GM23338 (cell line): ENCODE data around the gene TAF3. TPM values are rescaled to one million over a fixed set of nuclear protein-coding genes. Genes with fewer than 3 reads are reported as not detected.

Source experiments
- ATAC-seq: fragments of 200-7000 bp; cut with Tn5 transposase; 3 replicates; pipeline ENCODE4 v1.9.1; 2020
- DNase-seq: peaks from one replicate; pipeline ENCODE4 v3.0.0-alpha.2; 2015; ENCODE audit warnings: low spot score
- H2AFZ ChIP-seq: fragments of 200-600 bp; sonication (generic); 2 replicates; pipeline ENCODE4 v1.8.0; 2016; ENCODE audit warnings: antibody characterized with exemption, mild to moderate bottlenecking, moderate library complexity
- H3F3A ChIP-seq: fragments of 200-600 bp; sonication (generic); replicated peaks from 2 replicates; pipeline ENCODE4 v1.8.0; 2017; ENCODE audit warnings: antibody characterized with exemption, mixed run types, low read depth
- H3K27ac ChIP-seq: fragments of 200-600 bp; sonication (generic); 2 replicates; pipeline ENCODE4 v1.6.1; 2016; ENCODE audit warnings: low read depth
- H3K27me3 ChIP-seq: fragments of 200-600 bp; sonication (generic); 2 replicates; pipeline ENCODE4 v1.8.0; 2016; ENCODE audit warnings: mild to moderate bottlenecking, mixed run types, moderate library complexity; ENCODE audit not compliant: insufficient read depth
- H3K36me3 ChIP-seq: fragments of 200-600 bp; sonication (generic); 2 replicates; pipeline ENCODE4 v1.8.0; 2016; ENCODE audit warnings: mild to moderate bottlenecking; ENCODE audit not compliant: insufficient read depth
- H3K4me1 ChIP-seq: fragments of 200-600 bp; sonication (generic); 2 replicates; pipeline ENCODE4 v1.8.0; 2016; ENCODE audit warnings: mild to moderate bottlenecking, moderate library complexity; ENCODE audit not compliant: insufficient read depth
- H3K4me2 ChIP-seq: fragments of 200-600 bp; sonication (generic); 2 replicates; pipeline ENCODE4 v1.7.1; 2017; ENCODE audit warnings: mixed run types
- H3K4me3 ChIP-seq: fragments of 200-600 bp; sonication (generic); 2 replicates; pipeline ENCODE4 v1.6.1; 2016; ENCODE audit warnings: mixed run types
- H3K79me2 ChIP-seq: fragments of 200-600 bp; sonication (generic); replicated peaks from 2 replicates; pipeline ENCODE4 v1.8.0; 2017; ENCODE audit warnings: mild to moderate bottlenecking; ENCODE audit not compliant: insufficient read depth
- H3K9me2 ChIP-seq: fragments of 200-600 bp; sonication (generic); 2 replicates; pipeline ENCODE4 v1.8.0; 2017; ENCODE audit not compliant: insufficient read depth
- H4K20me1 ChIP-seq: fragments of 200-600 bp; sonication (generic); replicated peaks from 2 replicates; pipeline ENCODE4 v1.8.0; 2017; ENCODE audit warnings: mild to moderate bottlenecking; ENCODE audit not compliant: insufficient read depth
- H3K27ac Mint-ChIP-seq: 2 replicates; pipeline ENCODE4 v1.8.0; 2020; ENCODE audit warnings: inconsistent platforms, mild to moderate bottlenecking, moderate library complexity, mixed read lengths
- H3K27me3 Mint-ChIP-seq: 3 replicates; pipeline ENCODE4 v1.8.0; 2022; ENCODE audit warnings: low read depth, mild to moderate bottlenecking, moderate library complexity, mixed read lengths, inconsistent platforms; ENCODE audit not compliant: insufficient read depth, poor library complexity
- H3K36me3 Mint-ChIP-seq: 3 replicates; pipeline ENCODE4 v1.8.0; 2021; ENCODE audit warnings: low read depth, mild to moderate bottlenecking, inconsistent platforms, moderate library complexity, mixed read lengths
- H3K4me1 Mint-ChIP-seq: 3 replicates; pipeline ENCODE4 v1.8.0; 2020; ENCODE audit warnings: mild to moderate bottlenecking, inconsistent platforms, mixed read lengths
- H3K4me3 Mint-ChIP-seq: 3 replicates; pipeline ENCODE4 v1.8.0; 2021; ENCODE audit warnings: moderate library complexity, mild to moderate bottlenecking, inconsistent platforms, mixed read lengths
- H3K9me3 Mint-ChIP-seq: 3 replicates; pipeline ENCODE4 v1.8.0; 2020; ENCODE audit warnings: moderate library complexity, mild to moderate bottlenecking, inconsistent platforms, mixed read lengths
- CREB1 ChIP-seq: fragments of 250-450 bp; sonication (Bioruptor Pico); IDR thresholded peaks from 2 replicates; pipeline ENCODE4 v1.5.0; 2020; ENCODE audit warnings: low read depth, mild to moderate bottlenecking, moderate library complexity
- EZH2 ChIP-seq: fragments of 200-600 bp; sonication (generic); IDR thresholded peaks from one replicate; pipeline ENCODE4 v1.8.0; 2017; ENCODE audit warnings: antibody characterized with exemption, mild to moderate bottlenecking, low read depth; ENCODE audit not compliant: unreplicated experiment
- EZH2phosphoT487 ChIP-seq: fragments of 200-600 bp; sonication (generic); IDR thresholded peaks from one replicate; pipeline ENCODE4 v1.8.1; 2018; ENCODE audit warnings: antibody characterized with exemption; ENCODE audit not compliant: unreplicated experiment
- JUNB ChIP-seq: IDR thresholded peaks from one replicate; pipeline ENCODE4 v1.6.1; 2016; ENCODE audit warnings: antibody characterized with exemption; ENCODE audit not compliant: unreplicated experiment
- NANOG ChIP-seq: IDR thresholded peaks from 2 replicates; pipeline ENCODE4 v1.6.1; 2016; ENCODE audit warnings: antibody characterized with exemption, borderline replicate concordance
- POLR2AphosphoS5 ChIP-seq: IDR thresholded peaks from 2 replicates; pipeline ENCODE4 v1.6.1; 2016; ENCODE audit warnings: antibody characterized with exemption, low read depth
- STAT1 ChIP-seq: IDR thresholded peaks from one replicate; pipeline ENCODE4 v1.6.1; 2016; ENCODE audit warnings: antibody characterized with exemption; ENCODE audit not compliant: unreplicated experiment
- ZNF114 ChIP-seq: fragments of 250-450 bp; sonication (Bioruptor Pico); IDR thresholded peaks from 2 replicates; pipeline ENCODE4 v1.5.0; 2020; ENCODE audit warnings: mild to moderate bottlenecking, moderate library complexity
- ZNF331 ChIP-seq: fragments of 250-450 bp; sonication (Bioruptor Pico); IDR thresholded peaks from 2 replicates; pipeline ENCODE4 v1.5.0; 2020; ENCODE audit warnings: low read depth, mild to moderate bottlenecking, moderate library complexity
- polyA plus RNA-seq: library from polyadenylated mRNA; unstranded; fragments of >200 nt; fragmentation: Nextera tagmentation; extraction: Ambion mirVana; gene quantifications from 2 replicates; pipeline ENCODE4 v1.2.1, GENCODE V29; 2016
- total RNA-seq: library from RNA; depleted of rRNA; stranded (reverse); fragments of >200 nt; shearing (Covaris generic); gene quantifications from 2 replicates; pipeline ENCODE4 v1.2.3, GENCODE V29; 2014
- TF ChIP-seq, protein P1 (sequence below): IDR thresholded peaks from 2 replicates; pipeline ENCODE4 v1.6.1; 2016; ENCODE audit warnings: antibody characterized with exemption
- TF ChIP-seq, protein P2 (sequence below): IDR thresholded peaks from one replicate; pipeline ENCODE4 v1.6.1; 2018; ENCODE audit warnings: antibody characterized with exemption; ENCODE audit not compliant: unreplicated experiment
- TF ChIP-seq, protein P3 (sequence below), 2 experiments: fragments of 200-600 bp in 1 of 2; sonication (generic) in 1 of 2; conservative IDR thresholded peaks; 2 replicates each; pipeline versions ENCODE4 v1.5.1 to v1.6.1; 2016 to 2017; ENCODE audit warnings: antibody characterized with exemption in 2 of 2, low read depth in 2 of 2, mild to moderate bottlenecking in 2 of 2, moderate library complexity in 1 of 2
- TF ChIP-seq, protein P4 (sequence below): fragments of 250-450 bp; sonication (Bioruptor Pico); IDR thresholded peaks from 2 replicates; pipeline ENCODE4 v1.5.0; 2020; ENCODE audit warnings: mild to moderate bottlenecking, moderate library complexity

TAF3 gene
- total and polyA plus RNA-seq, 2 experiments from 2014 or later: 6.4 to 15.2 TPM

DNA sequence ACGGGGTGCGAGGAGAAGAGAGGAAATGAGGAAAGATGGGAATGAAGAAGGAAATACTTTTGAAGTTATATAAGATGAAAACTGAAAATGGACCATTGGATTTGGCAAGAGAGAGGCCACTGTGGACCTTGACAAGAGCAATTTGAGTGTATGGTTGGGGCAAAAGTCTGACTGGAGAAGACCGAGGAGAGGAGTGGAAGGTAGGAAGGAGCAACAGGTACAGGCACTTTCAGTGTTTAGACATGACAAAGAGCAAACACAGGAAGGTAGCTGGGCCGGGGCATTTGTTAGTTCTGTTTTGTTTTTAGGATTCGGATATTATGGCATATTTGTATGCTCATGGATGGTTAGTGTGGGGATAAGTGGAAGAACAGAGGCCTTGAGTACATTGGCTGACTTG lies 99.4 kb downstream of the TAF3 start:
- H3K36me3 ChIP-seq: no peaks in the 10 kb centered on the region
- H3K36me3 Mint-ChIP-seq: no peaks in the 10 kb centered on the region
- H3K4me1 Mint-ChIP-seq: peaks cover 15% of the 10 kb centered on the region; the same call in 2 of the 3 replicates
- H3K27me3 ChIP-seq: no peaks in the 10 kb centered on the region
- no peaks in the 10 kb centered on the region; the same call in 1 of the 2 replicates for H4K20me1 ChIP-seq
- no peak overlapping the region for H3K27ac ChIP-seq
- no peak for DNase-seq
- no peak for ATAC-seq
- no peaks in the 10 kb centered on the region for H3F3A ChIP-seq
- H3K9me3 Mint-ChIP-seq: no peaks in the 10 kb centered on the region
- no peak overlapping the region for H3K27ac Mint-ChIP-seq
- H3K4me1 ChIP-seq: peaks cover 10% of the 10 kb centered on the region
- H3K4me3 ChIP-seq: no peak overlapping the region
- no peak overlapping the region for H2AFZ ChIP-seq
- H3K27me3 Mint-ChIP-seq: no peaks in the 10 kb centered on the region
- no peak overlapping the region for H3K4me3 Mint-ChIP-seq
- peaks cover 16% of the 10 kb centered on the region for H3K79me2 ChIP-seq
- no peak overlapping the region for H3K4me2 ChIP-seq
- TF ChIP-seq, protein P1, sequence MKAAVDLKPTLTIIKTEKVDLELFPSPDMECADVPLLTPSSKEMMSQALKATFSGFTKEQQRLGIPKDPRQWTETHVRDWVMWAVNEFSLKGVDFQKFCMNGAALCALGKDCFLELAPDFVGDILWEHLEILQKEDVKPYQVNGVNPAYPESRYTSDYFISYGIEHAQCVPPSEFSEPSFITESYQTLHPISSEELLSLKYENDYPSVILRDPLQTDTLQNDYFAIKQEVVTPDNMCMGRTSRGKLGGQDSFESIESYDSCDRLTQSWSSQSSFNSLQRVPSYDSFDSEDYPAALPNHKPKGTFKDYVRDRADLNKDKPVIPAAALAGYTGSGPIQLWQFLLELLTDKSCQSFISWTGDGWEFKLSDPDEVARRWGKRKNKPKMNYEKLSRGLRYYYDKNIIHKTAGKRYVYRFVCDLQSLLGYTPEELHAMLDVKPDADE: no peak
- TF ChIP-seq, protein P2, sequence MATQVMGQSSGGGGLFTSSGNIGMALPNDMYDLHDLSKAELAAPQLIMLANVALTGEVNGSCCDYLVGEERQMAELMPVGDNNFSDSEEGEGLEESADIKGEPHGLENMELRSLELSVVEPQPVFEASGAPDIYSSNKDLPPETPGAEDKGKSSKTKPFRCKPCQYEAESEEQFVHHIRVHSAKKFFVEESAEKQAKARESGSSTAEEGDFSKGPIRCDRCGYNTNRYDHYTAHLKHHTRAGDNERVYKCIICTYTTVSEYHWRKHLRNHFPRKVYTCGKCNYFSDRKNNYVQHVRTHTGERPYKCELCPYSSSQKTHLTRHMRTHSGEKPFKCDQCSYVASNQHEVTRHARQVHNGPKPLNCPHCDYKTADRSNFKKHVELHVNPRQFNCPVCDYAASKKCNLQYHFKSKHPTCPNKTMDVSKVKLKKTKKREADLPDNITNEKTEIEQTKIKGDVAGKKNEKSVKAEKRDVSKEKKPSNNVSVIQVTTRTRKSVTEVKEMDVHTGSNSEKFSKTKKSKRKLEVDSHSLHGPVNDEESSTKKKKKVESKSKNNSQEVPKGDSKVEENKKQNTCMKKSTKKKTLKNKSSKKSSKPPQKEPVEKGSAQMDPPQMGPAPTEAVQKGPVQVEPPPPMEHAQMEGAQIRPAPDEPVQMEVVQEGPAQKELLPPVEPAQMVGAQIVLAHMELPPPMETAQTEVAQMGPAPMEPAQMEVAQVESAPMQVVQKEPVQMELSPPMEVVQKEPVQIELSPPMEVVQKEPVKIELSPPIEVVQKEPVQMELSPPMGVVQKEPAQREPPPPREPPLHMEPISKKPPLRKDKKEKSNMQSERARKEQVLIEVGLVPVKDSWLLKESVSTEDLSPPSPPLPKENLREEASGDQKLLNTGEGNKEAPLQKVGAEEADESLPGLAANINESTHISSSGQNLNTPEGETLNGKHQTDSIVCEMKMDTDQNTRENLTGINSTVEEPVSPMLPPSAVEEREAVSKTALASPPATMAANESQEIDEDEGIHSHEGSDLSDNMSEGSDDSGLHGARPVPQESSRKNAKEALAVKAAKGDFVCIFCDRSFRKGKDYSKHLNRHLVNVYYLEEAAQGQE: no peak
- TF ChIP-seq, protein P3, sequence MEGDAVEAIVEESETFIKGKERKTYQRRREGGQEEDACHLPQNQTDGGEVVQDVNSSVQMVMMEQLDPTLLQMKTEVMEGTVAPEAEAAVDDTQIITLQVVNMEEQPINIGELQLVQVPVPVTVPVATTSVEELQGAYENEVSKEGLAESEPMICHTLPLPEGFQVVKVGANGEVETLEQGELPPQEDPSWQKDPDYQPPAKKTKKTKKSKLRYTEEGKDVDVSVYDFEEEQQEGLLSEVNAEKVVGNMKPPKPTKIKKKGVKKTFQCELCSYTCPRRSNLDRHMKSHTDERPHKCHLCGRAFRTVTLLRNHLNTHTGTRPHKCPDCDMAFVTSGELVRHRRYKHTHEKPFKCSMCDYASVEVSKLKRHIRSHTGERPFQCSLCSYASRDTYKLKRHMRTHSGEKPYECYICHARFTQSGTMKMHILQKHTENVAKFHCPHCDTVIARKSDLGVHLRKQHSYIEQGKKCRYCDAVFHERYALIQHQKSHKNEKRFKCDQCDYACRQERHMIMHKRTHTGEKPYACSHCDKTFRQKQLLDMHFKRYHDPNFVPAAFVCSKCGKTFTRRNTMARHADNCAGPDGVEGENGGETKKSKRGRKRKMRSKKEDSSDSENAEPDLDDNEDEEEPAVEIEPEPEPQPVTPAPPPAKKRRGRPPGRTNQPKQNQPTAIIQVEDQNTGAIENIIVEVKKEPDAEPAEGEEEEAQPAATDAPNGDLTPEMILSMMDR (conservative IDR thresholded peaks at IDR 0.05; ENCODE audit: low read depth in 2 of 2): no peak
- TF ChIP-seq, protein P4, sequence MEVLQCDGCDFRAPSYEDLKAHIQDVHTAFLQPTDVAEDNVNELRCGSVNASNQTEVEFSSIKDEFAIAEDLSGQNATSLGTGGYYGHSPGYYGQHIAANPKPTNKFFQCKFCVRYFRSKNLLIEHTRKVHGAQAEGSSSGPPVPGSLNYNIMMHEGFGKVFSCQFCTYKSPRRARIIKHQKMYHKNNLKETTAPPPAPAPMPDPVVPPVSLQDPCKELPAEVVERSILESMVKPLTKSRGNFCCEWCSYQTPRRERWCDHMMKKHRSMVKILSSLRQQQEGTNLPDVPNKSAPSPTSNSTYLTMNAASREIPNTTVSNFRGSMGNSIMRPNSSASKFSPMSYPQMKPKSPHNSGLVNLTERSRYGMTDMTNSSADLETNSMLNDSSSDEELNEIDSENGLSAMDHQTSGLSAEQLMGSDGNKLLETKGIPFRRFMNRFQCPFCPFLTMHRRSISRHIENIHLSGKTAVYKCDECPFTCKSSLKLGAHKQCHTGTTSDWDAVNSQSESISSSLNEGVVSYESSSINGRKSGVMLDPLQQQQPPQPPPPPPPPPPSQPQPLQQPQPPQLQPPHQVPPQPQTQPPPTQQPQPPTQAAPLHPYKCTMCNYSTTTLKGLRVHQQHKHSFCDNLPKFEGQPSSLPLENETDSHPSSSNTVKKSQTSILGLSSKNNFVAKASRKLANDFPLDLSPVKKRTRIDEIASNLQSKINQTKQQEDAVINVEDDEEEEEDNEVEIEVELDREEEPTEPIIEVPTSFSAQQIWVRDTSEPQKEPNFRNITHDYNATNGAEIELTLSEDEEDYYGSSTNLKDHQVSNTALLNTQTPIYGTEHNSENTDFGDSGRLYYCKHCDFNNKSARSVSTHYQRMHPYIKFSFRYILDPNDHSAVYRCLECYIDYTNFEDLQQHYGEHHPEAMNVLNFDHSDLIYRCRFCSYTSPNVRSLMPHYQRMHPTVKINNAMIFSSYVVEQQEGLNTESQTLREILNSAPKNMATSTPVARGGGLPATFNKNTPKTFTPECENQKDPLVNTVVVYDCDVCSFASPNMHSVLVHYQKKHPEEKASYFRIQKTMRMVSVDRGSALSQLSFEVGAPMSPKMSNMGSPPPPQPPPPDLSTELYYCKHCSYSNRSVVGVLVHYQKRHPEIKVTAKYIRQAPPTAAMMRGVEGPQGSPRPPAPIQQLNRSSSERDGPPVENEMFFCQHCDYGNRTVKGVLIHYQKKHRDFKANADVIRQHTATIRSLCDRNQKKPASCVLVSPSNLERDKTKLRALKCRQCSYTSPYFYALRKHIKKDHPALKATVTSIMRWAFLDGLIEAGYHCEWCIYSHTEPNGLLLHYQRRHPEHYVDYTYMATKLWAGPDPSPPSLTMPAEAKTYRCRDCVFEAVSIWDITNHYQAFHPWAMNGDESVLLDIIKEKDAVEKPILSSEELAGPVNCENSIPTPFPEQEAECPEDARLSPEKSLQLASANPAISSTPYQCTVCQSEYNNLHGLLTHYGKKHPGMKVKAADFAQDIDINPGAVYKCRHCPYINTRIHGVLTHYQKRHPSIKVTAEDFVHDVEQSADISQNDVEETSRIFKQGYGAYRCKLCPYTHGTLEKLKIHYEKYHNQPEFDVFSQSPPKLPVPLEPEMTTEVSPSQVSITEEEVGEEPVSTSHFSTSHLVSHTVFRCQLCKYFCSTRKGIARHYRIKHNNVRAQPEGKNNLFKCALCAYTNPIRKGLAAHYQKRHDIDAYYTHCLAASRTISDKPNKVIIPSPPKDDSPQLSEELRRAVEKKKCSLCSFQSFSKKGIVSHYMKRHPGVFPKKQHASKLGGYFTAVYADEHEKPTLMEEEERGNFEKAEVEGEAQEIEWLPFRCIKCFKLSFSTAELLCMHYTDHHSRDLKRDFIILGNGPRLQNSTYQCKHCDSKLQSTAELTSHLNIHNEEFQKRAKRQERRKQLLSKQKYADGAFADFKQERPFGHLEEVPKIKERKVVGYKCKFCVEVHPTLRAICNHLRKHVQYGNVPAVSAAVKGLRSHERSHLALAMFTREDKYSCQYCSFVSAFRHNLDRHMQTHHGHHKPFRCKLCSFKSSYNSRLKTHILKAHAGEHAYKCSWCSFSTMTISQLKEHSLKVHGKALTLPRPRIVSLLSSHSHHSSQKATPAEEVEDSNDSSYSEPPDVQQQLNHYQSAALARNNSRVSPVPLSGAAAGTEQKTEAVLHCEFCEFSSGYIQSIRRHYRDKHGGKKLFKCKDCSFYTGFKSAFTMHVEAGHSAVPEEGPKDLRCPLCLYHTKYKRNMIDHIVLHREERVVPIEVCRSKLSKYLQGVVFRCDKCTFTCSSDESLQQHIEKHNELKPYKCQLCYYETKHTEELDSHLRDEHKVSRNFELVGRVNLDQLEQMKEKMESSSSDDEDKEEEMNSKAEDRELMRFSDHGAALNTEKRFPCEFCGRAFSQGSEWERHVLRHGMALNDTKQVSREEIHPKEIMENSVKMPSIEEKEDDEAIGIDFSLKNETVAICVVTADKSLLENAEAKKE (CRISPR knock-in tag): no peak
- TF ChIP-seq CREB1 (CRISPR knock-in tag) (no peak), POLR2AphosphoS5 (no peak), JUNB (no peak), EZH2 (no peak), ZNF114 (CRISPR knock-in tag) (no peak), STAT1 (no peak), ZNF331 (no peak), NANOG (no peak), EZH2phosphoT487 (no peak)
- no peaks in the 10 kb centered on the region for H3K9me2 ChIP-seq
